Measurements from ENCODE around the gene ZP2. TPM values are rescaled to one million over a fixed set of nuclear protein-coding genes. Genes with fewer than 3 reads are reported as not detected.

ZP2 gene
- total and polyA plus RNA-seq, 2 of the 4 experiments (the other 2 are of a cell fraction) = not detected

DNA sequence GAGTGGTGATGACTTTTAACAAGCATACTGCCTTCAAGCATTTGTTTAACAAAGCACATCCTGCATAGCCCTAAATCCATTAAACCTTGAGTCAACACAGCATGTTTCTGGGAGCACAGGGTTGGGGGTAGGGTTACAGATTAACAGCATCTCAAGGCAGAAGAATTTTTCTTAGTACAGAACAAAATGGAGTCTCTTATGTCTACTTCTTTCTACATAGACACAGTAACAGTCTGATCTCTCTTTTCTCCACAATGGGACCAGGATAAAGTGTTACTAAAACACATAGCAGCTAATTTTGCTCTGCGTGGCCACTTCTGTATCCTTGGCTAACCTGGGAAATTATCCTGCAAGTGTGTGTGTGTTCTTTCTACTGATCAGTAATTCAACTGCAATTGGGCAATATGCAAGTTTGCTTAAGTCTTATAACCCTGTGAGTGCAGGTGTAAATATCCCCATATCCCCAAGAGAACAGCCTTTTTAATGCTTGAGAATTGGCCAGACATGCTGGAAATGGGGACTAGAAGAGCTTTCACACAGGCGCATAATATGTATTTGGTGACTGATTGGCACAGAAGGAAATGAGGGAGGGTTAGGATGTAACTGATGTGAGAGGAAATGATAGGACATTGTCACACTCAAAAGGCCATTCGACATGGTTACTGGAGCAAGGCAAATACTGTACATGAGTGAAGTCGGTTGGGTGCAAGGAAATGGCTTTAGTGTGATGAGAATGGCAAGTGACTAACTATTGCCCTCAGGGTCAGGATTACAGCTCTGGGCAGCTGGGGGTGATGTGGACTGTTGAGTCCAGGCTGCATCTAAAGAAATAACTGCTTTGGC is 11.3 kb upstream of the ZP2 start:
- WGBS, 2 experiments (ENCODE audit: extremely low coverage in 2 of 2, insufficient read length in 1 of 2) = 76% methylated on average over 3 of the region's 4 CpGs; no CpG with 5 or more reads in 1 of the 2 experiments
- no TSS peak for BruUV-seq (replicated peaks)
- in situ Hi-C loops (cut with MboI; ENCODE audit: low sequenced_read_pairs) = no loop called here
- dilution Hi-C loops (cut with HindIII; ENCODE audit: low sequenced_read_pairs, unreplicated experiment) = no loop called here
- Histone ChIP-seq H2AK9ac (replicated peaks; ENCODE audit: low read depth, low read length, poor library complexity) (no peak overlapping the region), H3K4ac (ENCODE audit: low read depth, low read length) (no peak overlapping the region), H4K8ac (ENCODE audit: low read depth in 2 of 2, low read length in 2 of 2) (no peak overlapping the region), H3K4me3 (ENCODE audit: insufficient read depth, low read depth, low read length) (no peak overlapping the region), H2BK5ac (ENCODE audit: low read depth, low read length, poor library complexity, severe bottlenecking) (no peak overlapping the region), H2AK5ac (ENCODE audit: low read depth, low read length) (no peak overlapping the region), H2BK120ac (ENCODE audit: low read depth, low read length) (no peak overlapping the region), H2BK15ac (ENCODE audit: low read depth, low read length) (no peak overlapping the region), H3K27ac (ENCODE audit: insufficient read depth, low read length) (no peak overlapping the region), H4K20me1 (ENCODE audit: insufficient read depth, low read length) (no peaks in the 10 kb centered on the region), H3K4me1 (ENCODE audit: control insufficient read depth, insufficient read depth, low read length) (no peaks in the 10 kb centered on the region), H4K91ac (ENCODE audit: insufficient read depth, low read depth, low read length) (no peak overlapping the region), H3K9me3 (ENCODE audit: control insufficient read depth, insufficient read depth, low read length) (no peaks in the 10 kb centered on the region), H3K9me1 (ENCODE audit: insufficient read depth, low read length) (no peaks in the 10 kb centered on the region), H3K14ac (replicated peaks; ENCODE audit: low read depth, low read length) (no peak overlapping the region), H3K79me1 (ENCODE audit: low read depth in 1 of 2, low read length in 2 of 2) (no peaks in the 10 kb centered on the region), H2BK20ac (ENCODE audit: low read depth, low read length) (no peak overlapping the region), H3K9ac (ENCODE audit: low read depth, low read length) (no peak overlapping the region), H4K5ac (ENCODE audit: low read depth, low read length) (no peak overlapping the region), H3K4me2 (ENCODE audit: low read depth, low read length) (no peak overlapping the region), H3K56ac (ENCODE audit: extremely low read depth, insufficient read depth, low read length) (no peak overlapping the region), H3K27me3 (ENCODE audit: control insufficient read depth, insufficient read depth, low read length) (peaks cover 12% of the 10 kb centered on the region), H2AFZ (replicated peaks; ENCODE audit: low read length, poor library complexity) (no peak overlapping the region), H3K18ac (ENCODE audit: low read depth, low read length) (no peak overlapping the region), H3K23ac (ENCODE audit: low read depth, low read length) (no peak overlapping the region), H3K36me3 (ENCODE audit: control insufficient read depth, insufficient read depth, low read length) (no peaks in the 10 kb centered on the region)
- no peak for DNase-seq
- intact Hi-C loops (cut with micrococcal nuclease) = no loop called here
- POLR2A ChIA-PET (ENCODE audit: unreplicated experiment) = no interaction called here
- TF ChIP-seq NFE2L2 (IDR thresholded peaks at IDR 0.05; ENCODE audit: low read depth, low read length) (no peak), MAZ (IDR thresholded peaks at IDR 0.05; ENCODE audit: borderline replicate concordance, low read depth, low read length) (no peak), RCOR1 (IDR thresholded peaks at IDR 0.05; ENCODE audit: insufficient replicate concordance, low read length) (no peak)
- TF ChIP-seq, protein P1, sequence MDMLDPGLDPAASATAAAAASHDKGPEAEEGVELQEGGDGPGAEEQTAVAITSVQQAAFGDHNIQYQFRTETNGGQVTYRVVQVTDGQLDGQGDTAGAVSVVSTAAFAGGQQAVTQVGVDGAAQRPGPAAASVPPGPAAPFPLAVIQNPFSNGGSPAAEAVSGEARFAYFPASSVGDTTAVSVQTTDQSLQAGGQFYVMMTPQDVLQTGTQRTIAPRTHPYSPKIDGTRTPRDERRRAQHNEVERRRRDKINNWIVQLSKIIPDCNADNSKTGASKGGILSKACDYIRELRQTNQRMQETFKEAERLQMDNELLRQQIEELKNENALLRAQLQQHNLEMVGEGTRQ (IDR thresholded peaks at IDR 0.05; ENCODE audit: low read depth, low read length) = no peak
- TF ChIP-seq, protein P2, sequence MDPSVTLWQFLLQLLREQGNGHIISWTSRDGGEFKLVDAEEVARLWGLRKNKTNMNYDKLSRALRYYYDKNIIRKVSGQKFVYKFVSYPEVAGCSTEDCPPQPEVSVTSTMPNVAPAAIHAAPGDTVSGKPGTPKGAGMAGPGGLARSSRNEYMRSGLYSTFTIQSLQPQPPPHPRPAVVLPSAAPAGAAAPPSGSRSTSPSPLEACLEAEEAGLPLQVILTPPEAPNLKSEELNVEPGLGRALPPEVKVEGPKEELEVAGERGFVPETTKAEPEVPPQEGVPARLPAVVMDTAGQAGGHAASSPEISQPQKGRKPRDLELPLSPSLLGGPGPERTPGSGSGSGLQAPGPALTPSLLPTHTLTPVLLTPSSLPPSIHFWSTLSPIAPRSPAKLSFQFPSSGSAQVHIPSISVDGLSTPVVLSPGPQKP (IDR thresholded peaks at IDR 0.05; ENCODE audit: borderline replicate concordance, low read depth, low read length) = no peak
- CTCF ChIA-PET = no interaction called here
- no peak for ATAC-seq (ENCODE audit: low read depth)
